GM10847 (cell line): ENCODE measurements around the gene FCGR2B.

Experiments
- POLR2A ChIP-seq: IDR thresholded peaks from 2 replicates; pipeline ENCODE4 v1.6.1; 2011; ENCODE audit not compliant: insufficient read length; ENCODE audit errors: extremely low read depth

Gene FCGR2B

GRCh38 chr1:161718559-161719324 lies 55.8 kb downstream of the FCGR2B start:
- no peak for TF ChIP-seq POLR2A

- TF ChIP-seq POLR2A: no peak
Measured at GRCh38 chr1:161719325-161719611, 56.3 kb downstream of the FCGR2B start.

- TF ChIP-seq POLR2A: no peak
Measured at GRCh38 chr1:161720422-161720821, 57.5 kb downstream of the FCGR2B start.

GRCh38 chr1:161720956-161721737 lies 58.2 kb downstream of the FCGR2B start, which contains the start of gene FCRLB:
TSS of gene FCRLB (plus strand) at chr1:161721544. CDS start at chr1:161722673, 1,129 bp downstream.
- no peak for TF ChIP-seq POLR2A

- no peak for TF ChIP-seq POLR2A
Measured at GRCh38 chr1:161721738-161722343, 58.9 kb downstream of the FCGR2B start.

GRCh38 chr1:161722406-161722805 lies 59.5 kb downstream of the FCGR2B start:
- TF ChIP-seq POLR2A: no peak

GRCh38 chr1:161723459-161724141 lies 60.7 kb downstream of the FCGR2B start:
- no peak for TF ChIP-seq POLR2A

- TF ChIP-seq POLR2A: no peak
Measured at GRCh38 chr1:161725908-161726472, 63.0 kb downstream of the FCGR2B start.

GRCh38 chr1:161726473-161727255 lies 63.7 kb downstream of the FCGR2B start:
- peak; percentile 93 for TF ChIP-seq POLR2A

- TF ChIP-seq POLR2A: peak; percentile 40
Measured at GRCh38 chr1:161727256-161727924, 64.4 kb downstream of the FCGR2B start.
